H1 (cell line): ENCODE measurements around the gene PPP1R12B. TPM values are rescaled to one million over a fixed set of nuclear protein-coding genes. Genes with fewer than 3 reads are reported as not detected.

ENCODE experiments used
- CTCF ChIA-PET: fragments of 300-600 bp; sonication (Branson Sonifier 250); formaldehyde crosslinking; loops from one replicate; lab custom pipeline; 2021; ENCODE audit not compliant: partially characterized antibody; lab: Charles Lee
- POLR2A ChIA-PET: fragments of 300-600 bp; sonication (Branson Sonifier 250); formaldehyde crosslinking; loops from one replicate; lab custom pipeline; 2021; ENCODE audit warnings: inconsistent platforms; ENCODE audit not compliant: partially characterized antibody; lab: Charles Lee
- DNase-seq, 2 experiments: peaks; one replicate each; pipeline versions ENCODE4 v3.0.0 to v3.0.0-alpha.2; 2010 to 2022; ENCODE audit warnings: low spot score in 2 of 2, low read depth in 1 of 2, mixed read lengths in 1 of 2
- FAIRE-seq: peaks from 2 replicates; lab custom pipeline; 2011; peaks lifted over from hg19 to GRCh38; lab: Jason Lieb, UNC
- H2AFZ ChIP-seq: 2 replicates; pipeline ENCODE4 v1.8.1; 2012; ENCODE audit warnings: low read length, inconsistent platforms
- H2AK5ac ChIP-seq: 2 replicates; pipeline ENCODE4 v1.6.1; 2013; ENCODE audit warnings: low read depth, low read length
- H2BK120ac ChIP-seq: replicated peaks from 2 replicates; pipeline ENCODE3; 2013; ENCODE audit warnings: low read depth, low read length, inconsistent platforms
- H2BK12ac ChIP-seq: 2 replicates; pipeline ENCODE4 v1.6.1; 2013; ENCODE audit warnings: low read depth, low read length
- H2BK15ac ChIP-seq: 2 replicates; pipeline ENCODE4 v1.6.1; 2013; ENCODE audit warnings: low read length
- H2BK20ac ChIP-seq: 2 replicates; pipeline ENCODE4 v1.6.1; 2013; ENCODE audit warnings: low read length
- H2BK5ac ChIP-seq: 2 replicates; pipeline ENCODE4 v1.6.1; 2013; ENCODE audit warnings: low read depth, low read length
- H3K14ac ChIP-seq: 2 replicates; pipeline ENCODE4 v1.6.1; 2013; ENCODE audit warnings: inconsistent platforms; ENCODE audit not compliant: insufficient read length
- H3K18ac ChIP-seq: 2 replicates; pipeline ENCODE4 v1.6.1; 2013; ENCODE audit warnings: low read length; ENCODE audit errors: extremely low read depth
- H3K23ac ChIP-seq: 2 replicates; pipeline ENCODE4 v1.6.1; 2013; ENCODE audit warnings: inconsistent platforms; ENCODE audit not compliant: insufficient read length
- H3K23me2 ChIP-seq: 2 replicates; pipeline ENCODE4 v1.6.1; 2013; ENCODE audit warnings: low read depth, low read length
- H3K27ac ChIP-seq: 2 replicates; pipeline ENCODE4 v1.6.1; 2011; ENCODE audit warnings: low read depth, low read length, inconsistent platforms
- H3K27me3 ChIP-seq, 4 experiments: replicated peaks in 1 of 4; 1 replicate in 1 of 4; 2 replicates in 3 of 4; pipeline versions ENCODE4 v1.6.1 to v1.8.1; 2011 to 2013; ENCODE audit warnings: low read length in 3 of 4, mild to moderate bottlenecking in 3 of 4, inconsistent platforms in 2 of 4, mixed read lengths in 2 of 4, moderate library complexity in 1 of 4; ENCODE audit not compliant: control insufficient read depth in 3 of 4, insufficient read depth in 3 of 4; ENCODE audit errors: extremely low read depth in 1 of 4
- H3K36me3 ChIP-seq, 4 experiments: 2 replicates each; pipeline versions ENCODE4 v1.6.1 to v1.8.1; 2011 to 2013; ENCODE audit warnings: mild to moderate bottlenecking in 4 of 4, low read length in 3 of 4, moderate library complexity in 2 of 4, control low read depth in 1 of 4, inconsistent platforms in 1 of 4; ENCODE audit not compliant: insufficient read depth in 4 of 4, control insufficient read depth in 2 of 4
- H3K4ac ChIP-seq: replicated peaks from 2 replicates; pipeline ENCODE3; 2013; ENCODE audit warnings: low read length, low read depth, mixed read lengths, inconsistent platforms; ENCODE audit not compliant: insufficient read length
- H3K4me1 ChIP-seq, 4 experiments: replicated peaks in 1 of 4; 1 replicate in 1 of 4; 2 replicates in 3 of 4; pipeline versions ENCODE4 v1.6.1 to v1.8.1; 2011 to 2013; ENCODE audit warnings: low read length in 3 of 4, inconsistent platforms in 2 of 4, mixed read lengths in 1 of 4; ENCODE audit not compliant: insufficient read depth in 4 of 4, control insufficient read depth in 3 of 4
- H3K4me2 ChIP-seq, 2 experiments: 2 replicates each; pipeline versions ENCODE4 v1.6.1 to v1.8.1; 2011 to 2013; ENCODE audit warnings: low read depth in 2 of 2, low read length in 2 of 2, control low read depth in 1 of 2, inconsistent platforms in 1 of 2, mild to moderate bottlenecking in 1 of 2; ENCODE audit not compliant: insufficient read depth in 1 of 2
- H3K4me3 ChIP-seq, 4 experiments: fragments of 200-600, 300-600 bp in 1 of 4; sonication (generic), shearing (Covaris generic), sonication (Bioruptor Twin) in 1 of 4; 2 replicates each; pipeline versions ENCODE4 v1.5.1 to v1.8.1; 2011 to 2016; ENCODE audit warnings: low read length in 4 of 4, low read depth in 3 of 4, control low read depth in 2 of 4, inconsistent platforms in 2 of 4, mild to moderate bottlenecking in 2 of 4, mixed read lengths in 1 of 4, moderate library complexity in 1 of 4; ENCODE audit not compliant: insufficient read depth in 2 of 4; ENCODE audit errors: extremely low read depth in 1 of 4
- H3K56ac ChIP-seq: replicated peaks from 2 replicates; pipeline ENCODE3; 2013; ENCODE audit warnings: low read depth, mild to moderate bottlenecking, mixed read lengths, low read length, inconsistent platforms; ENCODE audit not compliant: insufficient read length
- H3K79me1 ChIP-seq: 2 replicates; pipeline ENCODE4 v1.6.1; 2013; ENCODE audit warnings: low read depth, low read length, control low read depth
- H3K79me2 ChIP-seq, 2 experiments: 2 replicates each; pipeline versions ENCODE4 v1.6.1 to v1.8.1; 2012 to 2013; ENCODE audit warnings: low read length in 2 of 2, mild to moderate bottlenecking in 2 of 2, inconsistent platforms in 1 of 2; ENCODE audit not compliant: insufficient read depth in 2 of 2, control insufficient read depth in 1 of 2
- H3K9ac ChIP-seq, 4 experiments: replicated peaks in 1 of 4; 1 replicate in 1 of 4; 2 replicates in 3 of 4; pipeline versions ENCODE4 v1.6.1 to v1.8.1; 2011 to 2013; ENCODE audit warnings: low read depth in 3 of 4, low read length in 3 of 4, control low read depth in 2 of 4, mild to moderate bottlenecking in 2 of 4, moderate library complexity in 2 of 4, inconsistent platforms in 1 of 4; ENCODE audit errors: extremely low read depth in 1 of 4
- H3K9me3 ChIP-seq, 2 experiments: 2 replicates each; pipeline versions ENCODE4 v1.6.1 to v1.8.1; 2012 to 2013; ENCODE audit warnings: mild to moderate bottlenecking in 2 of 2, moderate library complexity in 2 of 2, control low read depth in 1 of 2, inconsistent platforms in 1 of 2, low read depth in 1 of 2, low read length in 1 of 2, mixed read lengths in 1 of 2; ENCODE audit not compliant: insufficient read depth in 2 of 2
- H4K20me1 ChIP-seq, 2 experiments: replicated peaks in 1 of 2; 2 replicates each; pipeline versions ENCODE3 to v1.8.1; 2011 to 2013; ENCODE audit warnings: inconsistent platforms in 2 of 2, low read length in 2 of 2, mild to moderate bottlenecking in 1 of 2; ENCODE audit not compliant: insufficient read depth in 2 of 2, control insufficient read depth in 1 of 2
- H4K5ac ChIP-seq: 2 replicates; pipeline ENCODE4 v1.6.1; 2013; ENCODE audit warnings: low read length, low read depth, mixed read lengths, inconsistent platforms; ENCODE audit not compliant: insufficient read length
- H4K8ac ChIP-seq: 2 replicates; pipeline ENCODE4 v1.8.0; 2013; ENCODE audit warnings: mild to moderate bottlenecking, moderate library complexity, low read length, inconsistent platforms; ENCODE audit not compliant: insufficient read depth; ENCODE audit errors: extremely low read depth
- H4K91ac ChIP-seq: replicated peaks from 2 replicates; pipeline ENCODE3; 2013; ENCODE audit warnings: low read length, mixed read lengths, inconsistent platforms; ENCODE audit not compliant: insufficient read length
- CBX5 ChIP-seq: fragments of 300-800, 300-1000 bp; sonication (generic); IDR thresholded peaks from 2 replicates; pipeline ENCODE4 v1.7.1; 2016; ENCODE audit warnings: antibody characterized with exemption, low read length, low read depth
- GABPA ChIP-seq: IDR thresholded peaks from 2 replicates; pipeline ENCODE4 v1.6.1; 2011; ENCODE audit warnings: mild to moderate bottlenecking, low read length, moderate library complexity, borderline replicate concordance; ENCODE audit not compliant: insufficient read depth
- PHF8 ChIP-seq: fragments of 200-600 bp; sonication (generic); conservative IDR thresholded peaks from 2 replicates; pipeline ENCODE4 v1.7.1; 2012; ENCODE audit warnings: low read depth, mild to moderate bottlenecking, inconsistent platforms, low read length, moderate library complexity
- USF2 ChIP-seq: IDR thresholded peaks from 2 replicates; pipeline ENCODE4 v1.6.1; 2011; ENCODE audit warnings: low read length, improper control_type of control experiment
- WGBS, 2 experiments: shearing (Covaris generic) in 1 of 2; methylation state at CpG; one replicate each; pipeline versions ENCODE4 v1.1.6 to v1.1.7; 2013 to 2015; ENCODE audit warnings: low lambda C conversion rate in 2 of 2, mixed read lengths in 2 of 2, inconsistent platforms in 1 of 2, low coverage in 1 of 2, missing lambda C conversion rate in 1 of 2; ENCODE audit not compliant: insufficient replicate concordance in 2 of 2, insufficient coverage in 1 of 2, insufficient read length in 1 of 2; ENCODE audit errors: extremely low coverage in 1 of 2, missing lambda C conversion rate in 1 of 2; 5-methylcytosine and 5-hydroxymethylcytosine counted together
- polyA plus RNA-seq, 7 experiments: library from polyadenylated mRNA; depleted of rRNA in 3 of 7; stranded (reverse) in 5 of 7; unstranded in 2 of 7; fragments of >200 nt in 5 of 7; fragments of 200-250 nt in 2 of 7; gene quantifications; 1 replicate in 5 of 7; 2 replicates in 1 of 7; 4 replicates in 1 of 7; pipeline versions ENCODE4 v1.2.1 to v1.2.3, GENCODE V29; 2011 to 2013; ENCODE audit warnings: missing spikeins in 2 of 7, mixed read lengths in 2 of 7
- total RNA-seq: library from RNA; stranded (reverse); fragmentation: NEBNext Ultra II Directional; extraction: Animal tissue kit (Norgen Biotek cat#: 25700); gene quantifications from 2 replicates; pipeline ENCODE4 v1.2.1, GENCODE V29; 2021

Gene PPP1R12B
- total and polyA plus RNA-seq, 2 of the 8 experiments (the other 6 are each of a cell fraction or from before 2014, with no cell fraction given): 7.9 to 18.7 TPM

GRCh38 chr1:202361224-202361623 lies 12.7 kb downstream of the PPP1R12B start:
- Histone ChIP-seq H3K4me3 (peak overlapping the region in 1 of 4 experiments; percentile 48; a peak in 1 of 8 replicates), H3K9ac (no peak overlapping the region), H3K4me2 (peak overlapping the region; percentile 46 to 64), H3K56ac (no peak overlapping the region), H2BK12ac (no peak overlapping the region), H3K4ac (no peak overlapping the region), H3K23ac (no peak overlapping the region), H3K14ac (no peak overlapping the region), H2AK5ac (no peak overlapping the region), H3K4me1 (peaks cover 2 to 14% (median 11%) of the 10 kb centered on the region in 4 experiments), H2BK15ac (no peak overlapping the region), H2BK5ac (peak overlapping the region; percentile 82; the same call in 1 of the 2 replicates), H3K23me2 (no peaks in the 10 kb centered on the region), H4K91ac (no peak overlapping the region), H4K5ac (peak overlapping the region; percentile 40), H3K27me3 (no peaks in the 10 kb centered on the region), H3K79me2 (peaks cover 0 to 36% of the 10 kb centered on the region in 2 experiments; a peak in 2 of 4 replicates), H3K36me3 (no peaks in the 10 kb centered on the region), H2BK20ac (peak overlapping the region; percentile 89), H2BK120ac (peak overlapping the region; percentile 62), H3K27ac (no peak overlapping the region), H4K20me1 (no peaks in the 10 kb centered on the region), H3K18ac (peak overlapping the region; percentile 67; the same call in 1 of the 2 replicates), H4K8ac (no peak overlapping the region), H3K9me3 (no peaks in the 10 kb centered on the region), H3K79me1 (no peaks in the 10 kb centered on the region), H2AFZ (no peak overlapping the region)
- CTCF ChIA-PET: interaction anchor here (1.2 kb wide), 1 partner anchor 10 kb away, joined by 3 read pairs; no protein-coding TSS in a partner anchor
- TF ChIP-seq PHF8 (no peak), CBX5 (no peak), GABPA (no peak), USF2 (0 out of 2 replicates have a peak, but pooled peaks have one; percentile 17)
- no peak for FAIRE-seq
- WGBS, 2 experiments: 68% methylated on average over 2 of the region's 2 CpGs; no CpG with 5 or more reads in 1 of the 2 experiments
- no peak for DNase-seq
- POLR2A ChIA-PET: interaction anchor here (0.6 to 2.1 kb wide), 5 partner anchors 8 to 139 kb away, joined by 3 to 6 read pairs (median 4); partner anchors contain the start of gene PPP1R12B
